NB4 (cell line): ENCODE results near the gene DRC7.

Experiments
- POLR2A ChIP-seq: IDR thresholded peaks from 2 replicates; pipeline ENCODE4 v1.6.1; 2011; ENCODE audit warnings: mild to moderate bottlenecking; ENCODE audit not compliant: insufficient read length; ENCODE audit errors: extremely low read depth
- TF ChIP-seq, protein P1 (sequence below): IDR thresholded peaks from one replicate; pipeline ENCODE4 v1.5.1; 2012; ENCODE audit warnings: low read depth, low read length
- TF ChIP-seq, protein P2 (sequence below): IDR thresholded peaks from 2 replicates; pipeline ENCODE4 v1.6.1; 2011; ENCODE audit warnings: low read depth, low read length

DNA sequence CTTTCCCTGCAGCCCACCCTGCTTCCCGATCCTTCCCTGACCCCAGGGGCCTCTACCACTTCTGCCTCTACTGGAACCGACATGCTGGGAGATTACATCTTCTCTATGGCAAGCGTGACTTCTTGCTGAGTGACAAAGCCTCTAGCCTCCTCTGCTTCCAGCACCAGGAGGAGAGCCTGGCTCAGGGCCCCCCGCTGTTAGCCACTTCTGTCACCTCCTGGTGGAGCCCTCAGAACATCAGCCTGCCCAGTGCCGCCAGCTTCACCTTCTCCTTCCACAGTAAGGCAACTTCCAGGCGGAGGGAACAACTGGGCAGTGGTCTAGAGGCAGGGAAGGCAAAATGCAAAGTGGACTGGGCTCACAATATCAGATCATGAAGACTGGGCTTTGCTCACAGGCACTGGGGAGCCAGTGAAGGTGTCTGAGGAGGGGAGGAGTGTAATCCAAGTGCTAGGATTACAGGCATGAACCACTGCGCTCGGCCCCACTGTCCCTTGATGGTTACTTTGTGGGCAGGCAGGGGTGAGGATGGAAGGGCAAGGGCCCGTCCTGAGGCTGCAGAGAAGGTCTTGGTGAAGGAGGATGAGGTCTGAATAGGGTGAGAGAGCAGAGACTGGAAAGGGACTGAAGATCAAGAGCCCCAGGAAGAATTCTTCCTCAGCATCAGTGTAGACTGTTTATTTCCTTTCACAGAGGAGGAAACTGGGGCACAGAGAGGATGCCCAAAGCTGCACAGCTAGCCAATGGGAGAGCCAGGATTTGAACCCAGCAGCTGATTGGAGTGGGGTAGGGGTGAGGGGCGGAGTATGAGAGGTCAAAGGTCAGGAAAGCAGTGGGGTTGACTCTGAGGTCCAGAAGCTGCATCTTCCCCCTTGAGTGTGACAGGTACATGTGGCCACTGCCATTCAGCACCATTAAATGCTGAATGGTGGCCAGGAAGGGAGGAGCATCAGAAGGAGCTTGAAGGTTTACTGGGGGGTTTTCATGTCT, 43.0 kb upstream of the DRC7 start:
- TF ChIP-seq, protein P1, sequence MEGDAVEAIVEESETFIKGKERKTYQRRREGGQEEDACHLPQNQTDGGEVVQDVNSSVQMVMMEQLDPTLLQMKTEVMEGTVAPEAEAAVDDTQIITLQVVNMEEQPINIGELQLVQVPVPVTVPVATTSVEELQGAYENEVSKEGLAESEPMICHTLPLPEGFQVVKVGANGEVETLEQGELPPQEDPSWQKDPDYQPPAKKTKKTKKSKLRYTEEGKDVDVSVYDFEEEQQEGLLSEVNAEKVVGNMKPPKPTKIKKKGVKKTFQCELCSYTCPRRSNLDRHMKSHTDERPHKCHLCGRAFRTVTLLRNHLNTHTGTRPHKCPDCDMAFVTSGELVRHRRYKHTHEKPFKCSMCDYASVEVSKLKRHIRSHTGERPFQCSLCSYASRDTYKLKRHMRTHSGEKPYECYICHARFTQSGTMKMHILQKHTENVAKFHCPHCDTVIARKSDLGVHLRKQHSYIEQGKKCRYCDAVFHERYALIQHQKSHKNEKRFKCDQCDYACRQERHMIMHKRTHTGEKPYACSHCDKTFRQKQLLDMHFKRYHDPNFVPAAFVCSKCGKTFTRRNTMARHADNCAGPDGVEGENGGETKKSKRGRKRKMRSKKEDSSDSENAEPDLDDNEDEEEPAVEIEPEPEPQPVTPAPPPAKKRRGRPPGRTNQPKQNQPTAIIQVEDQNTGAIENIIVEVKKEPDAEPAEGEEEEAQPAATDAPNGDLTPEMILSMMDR: no peak
- TF ChIP-seq POLR2A: no peak
- TF ChIP-seq, protein P2, sequence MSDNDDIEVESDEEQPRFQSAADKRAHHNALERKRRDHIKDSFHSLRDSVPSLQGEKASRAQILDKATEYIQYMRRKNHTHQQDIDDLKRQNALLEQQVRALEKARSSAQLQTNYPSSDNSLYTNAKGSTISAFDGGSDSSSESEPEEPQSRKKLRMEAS: no peak
